Stimulated activated CD4-positive, alpha-beta T cell treated with anti-CD3 and anti-CD28 coated beads, TNF-alpha, amount 100 ng/mL, for 1 hour (primary cell): ENCODE results near the gene AATF.

ENCODE experiments used
- DNase-seq, 3 donors: peaks; one replicate each; pipeline ENCODE4 v3.0.0-alpha.2; 2020; ENCODE audit warnings: low read depth in 3 of 3, low spot score in 1 of 3

Gene AATF, protein sequence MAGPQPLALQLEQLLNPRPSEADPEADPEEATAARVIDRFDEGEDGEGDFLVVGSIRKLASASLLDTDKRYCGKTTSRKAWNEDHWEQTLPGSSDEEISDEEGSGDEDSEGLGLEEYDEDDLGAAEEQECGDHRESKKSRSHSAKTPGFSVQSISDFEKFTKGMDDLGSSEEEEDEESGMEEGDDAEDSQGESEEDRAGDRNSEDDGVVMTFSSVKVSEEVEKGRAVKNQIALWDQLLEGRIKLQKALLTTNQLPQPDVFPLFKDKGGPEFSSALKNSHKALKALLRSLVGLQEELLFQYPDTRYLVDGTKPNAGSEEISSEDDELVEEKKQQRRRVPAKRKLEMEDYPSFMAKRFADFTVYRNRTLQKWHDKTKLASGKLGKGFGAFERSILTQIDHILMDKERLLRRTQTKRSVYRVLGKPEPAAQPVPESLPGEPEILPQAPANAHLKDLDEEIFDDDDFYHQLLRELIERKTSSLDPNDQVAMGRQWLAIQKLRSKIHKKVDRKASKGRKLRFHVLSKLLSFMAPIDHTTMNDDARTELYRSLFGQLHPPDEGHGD

DNA sequence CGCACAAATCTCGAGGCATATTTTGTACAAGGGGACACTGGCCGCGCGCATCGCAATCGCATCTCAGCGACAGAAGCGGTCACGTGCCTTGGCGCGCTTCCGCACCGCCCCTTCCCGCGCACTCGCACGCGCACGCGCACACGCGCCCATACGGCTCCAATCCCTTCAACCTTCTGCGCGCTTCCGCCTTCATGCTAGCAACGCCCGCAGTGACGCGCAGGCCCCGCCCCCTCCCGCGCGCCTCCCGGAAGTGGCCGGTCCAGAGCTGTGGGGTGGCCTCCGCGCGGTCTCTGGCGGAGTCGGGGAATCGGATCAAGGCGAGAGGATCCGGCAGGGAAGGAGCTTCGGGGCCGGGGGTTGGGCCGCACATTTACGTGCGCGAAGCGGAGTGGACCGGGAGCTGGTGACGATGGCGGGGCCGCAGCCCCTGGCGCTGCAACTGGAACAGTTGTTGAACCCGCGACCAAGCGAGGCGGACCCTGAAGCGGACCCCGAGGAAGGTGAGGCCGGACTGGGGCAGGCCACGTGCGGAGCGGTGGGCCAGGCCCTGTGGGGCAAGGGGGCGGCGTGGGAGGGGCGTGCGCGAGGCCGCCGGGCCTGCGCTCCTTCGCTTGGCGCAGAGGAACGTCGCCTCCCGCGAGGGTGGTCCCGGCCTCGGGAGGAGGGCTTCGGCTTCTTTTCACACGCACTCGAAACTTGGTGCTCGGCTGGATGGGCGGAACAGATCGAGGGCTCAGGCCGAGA, at the start of gene AATF:
Gene AATF (plus strand): TSS at position 238 of the 744 bp plus-strand sequence. CDS start 172 bp downstream, at position 410.
- peak; percentile 90 to 97 (median 91) for DNase-seq

DNA sequence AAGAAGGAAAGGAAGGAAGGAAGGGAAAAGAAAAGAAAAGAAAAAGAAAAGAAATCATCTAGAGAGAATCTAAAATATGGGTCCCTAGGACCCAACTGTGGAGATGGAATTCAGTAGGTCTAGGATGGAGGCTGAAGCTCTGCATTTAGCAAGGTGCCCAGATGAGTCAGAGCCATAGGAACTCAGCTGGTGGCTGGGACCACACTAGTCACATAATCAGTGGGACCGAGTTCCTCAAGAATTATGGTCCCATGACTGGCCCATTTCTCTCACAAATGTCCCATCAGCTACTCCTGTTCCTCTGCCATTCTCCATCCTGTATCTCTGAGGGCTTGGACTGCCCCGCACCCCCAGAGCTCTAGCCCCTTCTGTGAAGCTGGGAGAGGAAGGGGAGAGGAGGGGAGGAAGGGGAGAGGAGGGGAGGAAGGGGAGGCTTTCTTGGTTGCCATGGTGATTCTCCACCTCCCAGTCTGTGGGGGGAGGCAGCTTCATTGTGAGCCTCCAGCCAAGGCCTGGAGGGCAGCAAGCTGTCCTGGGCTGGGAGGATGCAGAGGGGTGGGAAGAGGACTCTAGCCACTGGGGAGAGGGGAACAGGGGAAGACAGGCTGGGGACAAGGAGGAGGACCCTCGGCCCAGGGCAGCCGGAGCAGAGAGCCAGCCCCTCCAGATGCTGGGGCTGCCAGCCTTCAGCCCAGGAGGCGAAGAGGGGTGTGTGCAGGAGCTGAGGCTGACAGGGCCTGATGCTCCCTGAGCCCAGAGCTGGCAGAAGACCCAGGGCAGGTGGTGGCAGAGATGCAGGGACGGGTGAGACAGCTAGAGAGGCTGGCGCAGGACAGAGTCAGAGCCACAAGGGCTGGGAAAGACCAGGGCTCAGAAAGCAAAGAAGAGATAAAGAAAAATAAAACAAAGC, 49.2 kb upstream of the AATF start:
- DNase-seq = no peak

DNA sequence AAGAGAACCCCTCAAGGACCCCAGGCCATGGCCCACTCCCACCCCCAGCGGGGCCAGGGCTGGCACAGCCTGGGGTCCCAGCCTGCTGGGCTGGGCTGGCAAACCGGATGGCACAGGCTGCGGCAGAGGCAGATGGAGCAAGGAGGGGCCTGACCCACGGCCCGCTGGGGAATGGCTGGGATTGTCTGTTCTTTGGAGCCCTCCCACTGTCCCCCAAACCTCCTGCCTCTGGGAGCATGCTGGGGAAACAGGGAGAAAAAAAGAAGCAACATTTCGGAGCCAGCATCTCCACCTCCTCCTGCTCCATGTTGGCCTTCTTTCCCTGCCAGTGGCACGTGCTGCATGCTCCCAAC, 48.6 kb upstream of the AATF start:
- DNase-seq = no peak

DNA sequence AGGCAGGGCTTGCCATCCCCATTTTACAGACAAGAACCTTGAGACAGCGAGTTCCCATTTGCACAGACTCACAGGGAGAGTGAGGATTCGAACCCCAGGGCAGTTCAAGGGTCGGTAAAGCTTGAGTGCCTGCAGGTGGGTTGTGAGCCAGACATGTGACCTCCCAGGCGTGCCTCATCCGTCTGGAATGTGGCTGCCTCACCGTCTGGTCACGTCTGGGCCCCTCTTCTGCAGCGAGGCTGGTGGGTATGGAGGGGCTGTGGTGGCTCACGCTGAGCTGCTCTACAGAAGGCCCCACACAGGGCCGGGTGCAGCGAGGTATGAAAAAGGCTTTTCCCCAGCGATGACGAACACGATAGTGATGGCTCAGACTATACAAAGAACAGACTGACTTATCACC, 47.2 kb upstream of the AATF start:
- DNase-seq = no peak

DNA sequence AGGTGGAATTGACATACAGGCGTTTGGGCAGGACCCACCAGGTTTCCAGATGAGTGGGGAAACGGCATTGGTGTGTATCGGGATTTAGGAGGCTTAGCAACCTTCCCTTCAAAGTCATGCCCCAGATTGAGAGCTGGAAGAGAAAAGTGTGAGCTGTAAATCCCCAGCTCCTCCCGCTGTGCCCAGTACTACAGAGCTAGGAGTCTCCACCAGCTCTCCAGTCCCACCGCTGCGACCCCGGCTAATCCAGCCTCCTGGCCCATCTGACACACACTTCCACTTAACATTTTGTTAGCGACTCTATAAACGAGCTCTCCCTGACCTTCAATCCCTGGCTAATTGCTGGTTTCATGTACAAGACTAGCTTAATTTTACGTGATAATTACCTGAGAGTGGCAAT, 41.3 kb upstream of the AATF start:
- no peak for DNase-seq

DNA sequence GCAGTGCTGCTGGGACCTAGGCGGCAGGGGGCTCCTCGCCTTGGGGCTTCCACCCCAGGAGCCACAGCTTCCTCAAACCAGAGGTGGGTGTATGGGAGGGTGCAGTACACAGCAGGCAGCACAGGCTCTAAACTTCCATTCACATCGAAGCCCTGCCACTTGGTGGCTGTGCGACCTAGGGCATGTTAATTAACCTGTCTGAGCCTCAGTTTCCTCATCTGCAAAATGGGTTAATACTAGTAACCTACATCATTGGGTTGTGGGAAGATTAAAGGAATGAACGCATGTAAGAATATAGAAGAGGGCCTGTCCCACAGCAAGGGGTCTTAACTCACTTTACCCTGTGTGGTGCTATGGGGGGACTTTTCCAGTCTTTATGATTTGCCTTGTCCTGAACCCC, 38.2 kb upstream of the AATF start:
- DNase-seq = no peak

DNA sequence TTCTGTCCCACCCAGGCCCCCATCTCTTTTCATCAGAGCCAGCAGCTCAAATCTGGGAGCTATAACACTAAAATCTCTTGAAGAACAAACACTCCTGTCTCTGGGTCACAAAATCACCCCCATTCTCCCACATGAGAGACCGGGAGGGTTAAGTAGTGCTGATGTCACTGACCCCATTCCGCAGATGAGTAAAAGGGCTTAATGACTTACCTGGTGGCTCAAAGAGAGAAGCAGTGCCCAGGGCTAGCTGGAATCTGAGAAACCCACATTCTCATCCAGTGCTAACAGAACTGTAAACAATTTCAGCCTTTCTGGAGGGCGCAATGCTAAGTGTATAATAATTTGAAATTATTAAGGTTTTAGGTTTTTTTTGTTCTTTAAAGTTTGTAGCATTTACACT, 37.8 kb upstream of the AATF start:
- DNase-seq = no peak

DNA sequence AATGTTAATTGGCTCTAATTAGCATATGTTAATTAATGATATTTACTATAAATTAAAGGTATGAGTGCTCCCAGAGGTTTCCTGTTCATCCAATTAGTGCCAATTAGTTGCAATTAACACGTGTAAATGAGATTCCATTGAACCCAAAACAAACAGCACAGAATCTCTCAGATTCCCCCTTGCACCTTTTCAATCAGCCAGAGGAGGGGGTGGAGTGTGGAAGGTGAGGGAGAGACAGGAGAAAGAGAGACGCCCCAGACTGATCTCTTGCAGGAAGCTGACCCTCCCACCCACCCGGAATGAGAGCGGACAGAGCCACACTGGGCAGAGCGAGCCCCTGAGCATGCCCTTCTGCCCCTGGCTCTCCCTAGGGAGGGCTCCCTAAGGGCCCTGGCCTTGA, 35.6 kb upstream of the AATF start:
- no peak for DNase-seq

DNA sequence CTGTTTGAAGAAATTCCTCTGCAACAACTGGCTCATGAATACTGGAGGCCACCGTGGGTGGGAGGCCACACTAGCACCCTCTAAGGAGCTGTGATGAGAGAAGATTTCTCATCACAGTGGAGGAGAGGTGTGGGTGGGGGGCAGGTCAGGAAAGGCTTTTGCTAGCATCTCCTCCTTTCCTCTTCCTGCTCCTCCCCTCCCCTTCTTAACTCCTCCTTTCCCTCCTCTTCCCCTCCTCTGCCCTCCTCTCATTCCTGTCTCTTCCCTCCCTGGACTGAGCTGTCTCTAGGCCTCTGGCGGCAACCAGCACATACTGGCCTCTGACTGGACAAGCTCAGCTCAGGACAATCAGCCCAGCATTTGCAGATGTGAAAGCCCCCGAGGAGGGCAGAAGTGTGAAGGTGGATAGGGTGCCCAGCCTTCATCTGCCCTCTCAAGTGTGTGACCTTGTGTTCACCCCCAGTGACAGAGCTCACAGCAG, 30.5 kb upstream of the AATF start:
- DNase-seq = no peak

DNA sequence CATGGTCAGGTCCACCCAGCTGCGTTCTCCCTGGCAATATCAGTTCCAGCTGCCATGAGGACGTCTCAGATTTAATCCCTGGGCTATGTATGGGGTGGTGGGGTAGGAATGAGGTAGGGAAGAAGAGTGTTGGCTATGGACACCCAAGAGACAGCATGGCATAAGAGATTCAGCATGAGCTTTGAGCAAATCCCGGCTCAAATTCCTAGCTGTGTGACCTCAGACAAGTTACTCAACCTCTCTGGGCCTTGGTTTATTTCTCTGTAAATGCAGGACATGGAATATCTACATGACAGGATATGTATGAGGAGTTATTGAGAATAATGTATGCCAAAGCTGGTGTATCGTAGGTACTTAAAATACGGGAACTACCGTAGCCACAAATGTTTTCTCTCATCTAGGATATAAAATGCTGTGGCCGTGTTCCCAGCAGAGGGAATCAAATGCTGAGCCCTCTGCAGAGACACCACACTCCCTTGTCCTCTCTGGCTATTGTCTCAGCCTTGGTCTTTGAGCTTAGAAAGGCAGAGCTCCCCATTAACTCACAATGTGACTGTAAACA, 29.3 kb upstream of the AATF start:
- no peak for DNase-seq

DNA sequence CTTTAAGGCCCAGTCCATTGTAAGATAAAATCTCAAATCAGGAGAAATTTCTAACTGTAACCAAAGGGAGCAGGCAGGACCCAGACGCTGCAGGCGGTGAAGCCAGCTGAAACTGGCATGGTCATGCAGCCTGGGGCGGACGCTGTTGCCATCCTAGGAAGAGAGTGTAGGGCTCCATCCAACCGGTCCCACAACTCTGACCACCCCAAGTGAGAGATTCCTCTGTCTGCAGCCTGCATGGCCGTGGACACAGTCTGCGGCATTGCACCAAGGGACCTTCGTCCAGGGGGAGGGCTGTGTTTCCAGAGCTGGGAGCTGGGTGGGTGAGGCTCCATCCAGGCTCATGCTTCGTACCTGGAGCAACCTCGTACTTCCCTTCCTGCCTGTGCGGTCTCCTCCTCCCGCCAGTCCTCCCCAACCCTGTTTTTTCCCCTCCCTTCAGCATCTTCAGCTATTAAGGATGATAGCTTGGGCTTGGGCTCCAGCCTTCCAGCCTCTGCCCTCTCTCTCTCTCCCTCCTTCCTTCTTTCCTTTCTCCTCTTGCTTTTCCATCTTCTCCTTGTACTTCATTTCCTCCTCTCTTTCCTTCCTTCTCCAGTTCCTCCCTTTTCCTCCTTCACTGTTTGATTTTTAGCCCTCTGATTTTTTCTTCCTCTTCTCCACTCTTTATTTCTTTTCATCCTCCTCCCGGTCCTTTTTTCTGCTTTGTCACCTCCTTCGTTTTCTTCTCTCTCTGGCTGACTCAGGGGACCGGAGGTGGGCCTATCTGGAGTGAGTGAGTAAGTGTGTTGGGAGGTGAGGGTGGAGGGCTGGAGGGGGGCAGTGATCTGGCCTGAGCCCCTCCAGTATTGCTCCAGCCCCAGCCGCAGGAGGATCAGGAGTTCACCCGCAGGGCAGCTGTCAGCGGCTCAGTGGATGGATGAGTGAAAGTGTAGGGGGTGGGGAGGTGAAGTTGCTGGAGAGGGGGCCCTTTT, 28.4 kb upstream of the AATF start:
- DNase-seq = no peak

DNA sequence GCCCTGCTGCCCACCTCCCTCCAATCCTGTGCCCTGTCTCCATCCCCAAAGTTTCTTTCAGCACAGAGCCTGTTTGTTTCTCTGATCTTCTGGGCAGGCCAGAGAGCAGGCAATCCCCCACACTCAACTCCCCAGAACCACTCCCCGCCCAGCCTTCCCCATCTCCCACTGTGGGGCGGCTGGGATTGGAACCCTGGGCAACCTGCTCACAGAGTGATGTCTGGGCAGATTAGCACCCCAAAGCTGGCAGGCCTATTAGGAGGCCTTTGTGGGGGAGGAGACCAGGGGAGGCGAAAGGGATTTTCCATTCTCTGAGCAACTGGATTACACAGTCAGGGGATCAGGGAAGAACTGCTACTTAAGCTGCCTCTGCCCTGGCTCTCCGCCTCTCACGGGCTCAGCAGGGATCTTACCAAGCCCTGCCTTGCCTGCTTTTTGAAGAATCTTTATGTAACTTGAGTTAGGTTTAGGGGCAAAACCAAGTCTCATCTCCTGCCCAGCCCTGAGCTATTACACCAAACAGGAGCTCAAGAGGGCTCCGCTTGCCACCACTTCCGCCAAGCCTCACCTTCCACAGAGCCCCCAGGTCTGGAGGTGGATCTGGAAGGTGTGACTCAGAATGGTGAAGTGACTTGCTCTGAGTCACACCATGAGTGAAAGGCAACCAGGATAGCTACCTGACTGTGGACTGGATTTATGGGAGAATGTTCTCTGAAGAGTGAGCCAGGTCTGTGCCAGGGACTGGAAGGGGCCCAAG, 27.5 kb upstream of the AATF start:
- no peak for DNase-seq

DNA sequence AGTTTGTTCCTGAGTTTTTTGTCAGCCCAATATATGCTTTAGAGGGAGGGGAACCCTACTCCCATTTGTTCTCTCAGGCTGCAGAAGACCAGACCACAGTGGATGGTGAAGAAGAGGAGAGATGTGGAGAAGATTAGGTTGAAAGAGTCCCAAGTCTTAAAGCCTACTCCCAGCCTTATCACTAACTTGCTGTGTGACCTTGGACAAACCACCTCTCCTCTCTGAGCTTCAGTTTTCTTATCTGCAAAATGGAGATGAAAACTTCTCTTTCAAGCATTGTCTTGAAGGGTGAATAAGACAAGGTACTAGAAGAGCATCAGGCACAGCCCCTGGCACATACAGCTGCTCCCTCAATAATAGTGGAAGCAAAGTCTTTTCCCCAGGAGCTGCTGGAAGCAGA, 26.6 kb upstream of the AATF start:
- DNase-seq = no peak

DNA sequence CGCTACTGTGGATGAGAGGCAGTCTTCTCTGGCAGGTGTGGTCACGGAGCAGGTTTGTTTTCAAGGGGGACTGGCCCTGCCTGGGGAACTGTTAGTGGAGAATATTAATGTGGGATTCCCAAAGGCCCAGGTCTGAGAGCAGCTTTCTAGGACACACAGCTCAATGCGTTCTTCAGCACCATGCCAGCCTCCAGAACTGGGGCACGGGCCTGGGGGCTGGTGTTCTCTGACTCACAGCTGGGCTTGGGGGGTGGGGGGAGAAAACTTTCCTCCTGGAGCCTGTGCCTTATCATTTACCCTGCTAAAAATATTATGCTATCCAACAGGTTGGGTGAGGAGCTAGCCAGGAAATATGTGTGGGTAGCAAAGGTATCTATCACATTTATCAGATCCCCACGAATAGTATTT, 24.9 kb upstream of the AATF start:
- no peak for DNase-seq

DNA sequence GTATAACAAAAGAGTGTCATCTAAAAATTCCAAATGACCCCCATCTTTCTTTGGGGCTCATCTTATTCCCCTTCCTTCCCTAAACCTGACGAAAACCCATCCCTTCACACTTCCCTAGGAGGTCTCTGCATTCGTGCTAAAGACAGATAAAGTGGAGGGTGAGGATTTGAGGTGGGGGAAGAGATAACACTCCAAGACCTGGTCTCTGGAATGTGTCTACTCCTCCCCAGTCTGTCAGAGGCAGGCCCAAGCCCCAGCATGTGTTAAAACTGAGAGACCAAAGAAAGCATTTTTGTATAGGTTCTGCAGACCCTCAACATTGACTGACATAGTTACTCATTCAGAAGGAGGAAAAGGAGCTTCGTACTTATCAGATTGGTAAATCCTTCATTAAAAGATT, 22.5 kb upstream of the AATF start:
- DNase-seq = no peak

DNA sequence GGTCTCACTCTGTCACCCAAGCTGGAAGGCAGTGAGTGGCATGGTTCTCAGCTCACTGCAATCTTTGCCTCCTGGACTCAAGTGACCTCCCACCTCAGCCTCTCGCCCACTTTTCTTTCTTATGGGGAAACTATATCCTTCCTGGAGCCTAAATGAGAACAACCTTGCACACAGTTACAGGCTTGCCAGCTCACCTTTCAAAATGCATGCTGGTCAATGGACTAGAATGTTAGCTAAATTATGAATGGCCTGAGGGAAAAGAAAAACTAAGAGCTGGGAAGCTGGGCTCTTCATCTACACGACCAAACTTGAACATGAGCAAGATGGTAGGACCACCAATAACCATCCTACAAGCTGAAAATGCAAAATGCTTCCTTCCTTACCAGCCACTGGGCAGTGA, 22.1 kb upstream of the AATF start:
- no peak for DNase-seq

DNA sequence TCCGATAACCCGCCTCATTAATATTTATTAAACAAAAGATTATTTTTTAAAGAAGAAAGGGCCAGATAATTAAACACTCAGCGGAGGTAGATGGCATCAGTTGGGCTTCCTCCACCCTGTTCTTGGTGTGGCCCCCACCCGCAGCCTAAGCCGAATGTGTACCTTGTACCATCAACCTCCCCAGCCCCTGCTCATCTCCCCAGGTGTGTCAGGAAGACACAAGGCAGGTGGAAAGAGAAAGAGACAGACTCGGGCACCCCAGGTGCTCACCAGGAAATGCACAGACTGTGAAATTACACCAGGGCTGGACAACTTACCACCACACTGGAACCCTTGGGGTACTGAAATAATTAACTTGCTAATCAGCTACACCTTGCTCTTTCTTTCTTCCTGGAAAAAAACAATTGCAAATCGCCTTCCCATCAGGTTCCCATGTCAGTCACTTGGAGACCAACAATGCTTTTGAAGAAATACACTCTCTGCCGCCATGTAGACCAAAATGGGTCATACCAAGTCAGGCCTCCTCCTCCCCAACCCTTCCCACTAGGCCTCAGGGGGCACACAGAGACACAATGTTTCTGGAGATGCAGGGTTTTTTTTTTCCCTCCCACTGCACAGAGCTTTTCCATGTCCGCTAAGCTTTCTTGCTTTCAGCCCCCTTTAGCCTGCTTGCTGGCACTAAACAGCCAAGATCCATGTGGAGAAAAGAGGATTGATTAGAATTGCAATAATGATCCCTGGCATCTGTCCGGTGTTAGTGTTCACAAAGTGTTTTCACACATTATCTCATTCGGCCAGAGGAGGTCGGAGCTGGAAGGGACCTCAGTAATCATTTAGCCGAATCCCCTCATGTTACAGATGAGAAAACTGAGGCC, 20.0 kb upstream of the AATF start:
- DNase-seq = no peak
